GM21515 (cell line): ENCODE measurements around the gene UTP14C.
"Not testable (repeated sequence)": the region's sequence is repeated elsewhere in the genome, so short reads cannot be mapped to it uniquely, and the experiment has no call there.

Source experiments
- ATAC-seq: cut with Tn5 transposase; IDR thresholded peaks from one replicate; pipeline ENCODE4 v1.9.1; 2021; ENCODE audit not compliant: unreplicated experiment

Gene UTP14C

GRCh38 chr13:52034616-52035226 lies 10.2 kb downstream of the UTP14C start:
- ATAC-seq = no peak

GRCh38 chr13:52036037-52036436 lies 11.5 kb downstream of the UTP14C start:
- no peak for ATAC-seq

- ATAC-seq = no peak
These were observed 19.2 kb downstream of the UTP14C start for GRCh38 chr13:52043675-52044074.

GRCh38 chr13:52047463-52047862 lies 23.0 kb downstream of the UTP14C start:
- no peak for ATAC-seq

- ATAC-seq = no peak
These were observed 24.0 kb downstream of the UTP14C start for GRCh38 chr13:52048516-52048915.

- ATAC-seq = no peak
These were observed 26.9 kb downstream of the UTP14C start for GRCh38 chr13:52051400-52051799.

GRCh38 chr13:52053460-52053859 lies 29.0 kb downstream of the UTP14C start:
- no peak for ATAC-seq

- not testable (repeated sequence) for ATAC-seq
These were observed 36.6 kb downstream of the UTP14C start for GRCh38 chr13:52061064-52061463.

- ATAC-seq = no peak
These were observed 37.1 kb downstream of the UTP14C start for GRCh38 chr13:52061587-52061986.

GRCh38 chr13:52067237-52067636 lies 42.7 kb downstream of the UTP14C start:
- ATAC-seq = no peak

- no peak for ATAC-seq
These were observed 46.5 kb downstream of the UTP14C start for GRCh38 chr13:52070929-52071523.
